Mesenchymal stem cell (in vitro differentiated cells and primary cell): ENCODE results near the gene TMEM231.

ENCODE experiments used
- DNase-seq: peaks from one replicate; pipeline ENCODE4 v3.0.0-alpha.2; 2013
- H2AFZ ChIP-seq: one replicate; pipeline ENCODE4 v1.6.1; 2013; ENCODE audit warnings: low read depth, mild to moderate bottlenecking, control low read depth, inconsistent platforms, low read length, moderate library complexity
- H2AK5ac ChIP-seq: 2 replicates; pipeline ENCODE4 v1.6.1; 2013; ENCODE audit warnings: low read length, moderate library complexity, mild to moderate bottlenecking, inconsistent platforms; ENCODE audit not compliant: severe bottlenecking
- H2BK120ac ChIP-seq: one replicate; pipeline ENCODE4 v1.6.1; 2013; ENCODE audit warnings: low read depth, mild to moderate bottlenecking, inconsistent platforms, low read length, moderate library complexity
- H2BK12ac ChIP-seq, 2 experiments: one replicate each; pipeline ENCODE4 v1.6.1; 2013; ENCODE audit warnings: inconsistent platforms in 2 of 2, low read length in 2 of 2, mild to moderate bottlenecking in 2 of 2, moderate library complexity in 2 of 2, control low read depth in 1 of 2
- H2BK15ac ChIP-seq: one replicate; pipeline ENCODE4 v1.6.1; 2013; ENCODE audit warnings: mild to moderate bottlenecking, low read depth, inconsistent platforms; ENCODE audit not compliant: poor library complexity, severe bottlenecking
- H2BK5ac ChIP-seq: 2 replicates; pipeline ENCODE4 v1.6.1; 2013; ENCODE audit warnings: low read depth, mild to moderate bottlenecking, low read length, control low read depth, inconsistent platforms; ENCODE audit not compliant: poor library complexity, severe bottlenecking
- H3K14ac ChIP-seq, 2 experiments: one replicate each; pipeline ENCODE4 v1.6.1; 2013; ENCODE audit warnings: inconsistent platforms in 2 of 2, low read length in 2 of 2, control low read depth in 1 of 2, mild to moderate bottlenecking in 1 of 2, moderate library complexity in 1 of 2
- H3K18ac ChIP-seq, 2 experiments: one replicate each; pipeline ENCODE4 v1.6.1; 2013; ENCODE audit warnings: inconsistent platforms in 2 of 2, low read length in 2 of 2, control low read depth in 1 of 2, low read depth in 1 of 2, mild to moderate bottlenecking in 1 of 2
- H3K23ac ChIP-seq, 2 experiments: one replicate each; pipeline ENCODE4 v1.6.1; 2013; ENCODE audit warnings: inconsistent platforms in 2 of 2, low read length in 2 of 2, mild to moderate bottlenecking in 2 of 2, moderate library complexity in 2 of 2, control low read depth in 1 of 2
- H3K27ac ChIP-seq: 2 replicates; pipeline ENCODE4 v1.5.1; 2013; ENCODE audit warnings: mild to moderate bottlenecking, moderate library complexity, low read length, control low read depth, inconsistent platforms; ENCODE audit not compliant: poor library complexity, severe bottlenecking
- H3K27me3 ChIP-seq, 2 experiments: 2 replicates each; pipeline versions ENCODE4 v1.6.1 to v1.7.0; 2013; ENCODE audit warnings: low read length in 2 of 2, mild to moderate bottlenecking in 2 of 2, moderate library complexity in 2 of 2, control low read depth in 1 of 2, inconsistent platforms in 1 of 2; ENCODE audit not compliant: control insufficient read depth in 1 of 2, insufficient read depth in 1 of 2
- H3K36me3 ChIP-seq, 2 experiments: 2 replicates each; pipeline versions ENCODE4 v1.6.1 to v1.7.0; 2013; ENCODE audit warnings: low read length in 2 of 2, control low read depth in 1 of 2, inconsistent platforms in 1 of 2, low read depth in 1 of 2, mild to moderate bottlenecking in 1 of 2; ENCODE audit not compliant: insufficient read depth in 2 of 2, control insufficient read depth in 1 of 2
- H3K4ac ChIP-seq, 2 experiments: one replicate each; pipeline ENCODE4 v1.6.1; 2013; ENCODE audit warnings: inconsistent platforms in 2 of 2, low read length in 2 of 2, mild to moderate bottlenecking in 2 of 2, moderate library complexity in 2 of 2, control low read depth in 1 of 2, low read depth in 1 of 2
- H3K4me1 ChIP-seq: 2 replicates; pipeline ENCODE4 v1.6.1; 2013; ENCODE audit warnings: low read depth, low read length, control low read depth; ENCODE audit not compliant: control insufficient read depth, insufficient read depth
- H3K4me2 ChIP-seq: 2 replicates; pipeline ENCODE4 v1.6.1; 2013; ENCODE audit warnings: low read length, mild to moderate bottlenecking, inconsistent platforms; ENCODE audit not compliant: poor library complexity, severe bottlenecking
- H3K4me3 ChIP-seq, 2 experiments: 2 replicates each; pipeline versions ENCODE4 v1.5.1 to v1.7.0; 2013; ENCODE audit warnings: low read length in 2 of 2, mild to moderate bottlenecking in 2 of 2, control low read depth in 1 of 2, low read depth in 1 of 2; ENCODE audit not compliant: insufficient read depth in 1 of 2
- H3K79me1 ChIP-seq: replicated peaks from 2 replicates; pipeline ENCODE4 v1.6.1; 2013; ENCODE audit warnings: mild to moderate bottlenecking, control low read depth, low read length, inconsistent platforms; ENCODE audit not compliant: poor library complexity, severe bottlenecking
- H3K9ac ChIP-seq: 2 replicates; pipeline ENCODE4 v1.7.0; 2013; ENCODE audit warnings: mild to moderate bottlenecking, low read length, moderate library complexity
- H3K9me3 ChIP-seq: 2 replicates; pipeline ENCODE4 v1.7.0; 2013; ENCODE audit warnings: mild to moderate bottlenecking, low read length; ENCODE audit not compliant: control insufficient read depth
- H4K8ac ChIP-seq: one replicate; pipeline ENCODE4 v1.6.1; 2013; ENCODE audit warnings: inconsistent platforms, mild to moderate bottlenecking, low read length, moderate library complexity
- H4K91ac ChIP-seq: one replicate; pipeline ENCODE4 v1.6.1; 2013; ENCODE audit warnings: mild to moderate bottlenecking, low read length, inconsistent platforms
- WGBS: methylation state at CpG from one replicate; pipeline ENCODE4 v1.1.7; 2013; ENCODE audit warnings: mixed read lengths; 5-methylcytosine and 5-hydroxymethylcytosine counted together

The TMEM231 gene

GRCh38 chr16:75559564-75560372, 3.7 kb upstream of the TMEM231 start:
- Histone ChIP-seq H3K4me2 (no peak overlapping the region), H3K14ac (no peak overlapping the region), H4K91ac (no peak overlapping the region), H3K27ac (no peak overlapping the region), H3K9me3 (no peaks in the 10 kb centered on the region), H3K4me1 (peaks cover 7% of the 10 kb centered on the region), H2AFZ (no peak overlapping the region), H3K23ac (no peak overlapping the region), H4K8ac (no peak overlapping the region), H3K18ac (peak overlapping the region in 1 of 2 experiments; percentile 62), H3K9ac (peak overlapping the region; percentile 59), H3K4ac (peak overlapping the region in 1 of 2 experiments; percentile 28), H2BK120ac (no peak overlapping the region), H2BK5ac (no peak overlapping the region), H3K27me3 (peaks cover 0 to 20% of the 10 kb centered on the region in 2 experiments), H2AK5ac (no peak overlapping the region), H3K79me1 (no peaks in the 10 kb centered on the region), H3K4me3 (peak overlapping the region in 1 of 2 experiments; percentile 53), H2BK15ac (no peak overlapping the region), H2BK12ac (no peak overlapping the region), H3K36me3 (no peaks in the 10 kb centered on the region)
- DNase-seq = peak; percentile 76
- 52% methylated on average over 9 of the region's 10 CpGs for WGBS

- no peaks in the 10 kb centered on the region for H3K79me1 ChIP-seq
- H3K9ac ChIP-seq = no peak overlapping the region
- peaks cover 0 to 20% of the 10 kb centered on the region in 2 experiments for H3K27me3 ChIP-seq
- H3K14ac ChIP-seq = peak overlapping the region in 1 of 2 experiments; percentile 43
- H3K4me3 ChIP-seq = no peak overlapping the region
- H2AFZ ChIP-seq = no peak overlapping the region
- H3K4me2 ChIP-seq = no peak overlapping the region
- H3K23ac ChIP-seq = no peak overlapping the region
- no peak overlapping the region for H4K8ac ChIP-seq
- peaks cover 7% of the 10 kb centered on the region for H3K4me1 ChIP-seq
- peak overlapping the region; percentile 4 for H2BK5ac ChIP-seq
- no peak overlapping the region for H2AK5ac ChIP-seq
- H2BK120ac ChIP-seq = no peak overlapping the region
- H3K18ac ChIP-seq = no peak overlapping the region
- H3K4ac ChIP-seq = no peak overlapping the region
- no peak for DNase-seq
- 87% methylated on average over 2 of the region's 2 CpGs for WGBS
- no peaks in the 10 kb centered on the region for H3K9me3 ChIP-seq
- H4K91ac ChIP-seq = no peak overlapping the region
- H3K27ac ChIP-seq = no peak overlapping the region
- H2BK12ac ChIP-seq = peak overlapping the region; percentile 25 to 54
- no peak overlapping the region for H2BK15ac ChIP-seq
- H3K36me3 ChIP-seq = no peaks in the 10 kb centered on the region
These were observed 2.9 kb upstream of the TMEM231 start for GRCh38 chr16:75558846-75559401.

- H2BK120ac ChIP-seq = peak overlapping the region; percentile 19
- H2BK5ac ChIP-seq = no peak overlapping the region
- peaks cover 0 to 9% of the 10 kb centered on the region in 2 experiments for H3K27me3 ChIP-seq
- peak overlapping the region; percentile 87 for H4K8ac ChIP-seq
- H3K79me1 ChIP-seq = peaks cover 6% of the 10 kb centered on the region
- peak overlapping the region; percentile 12 for H3K27ac ChIP-seq
- peak overlapping the region in 1 of 2 experiments; percentile 54 for H3K18ac ChIP-seq
- H3K14ac ChIP-seq = no peak overlapping the region
- no peak overlapping the region for H2BK12ac ChIP-seq
- no peak overlapping the region for H3K23ac ChIP-seq
- no peak overlapping the region for H2AK5ac ChIP-seq
- H3K9ac ChIP-seq = peak overlapping the region; percentile 93
- H3K4me1 ChIP-seq = peaks cover 7% of the 10 kb centered on the region
- H3K36me3 ChIP-seq = no peaks in the 10 kb centered on the region
- WGBS = 60% methylated on average over 8 of the region's 16 CpGs
- no peak overlapping the region for H4K91ac ChIP-seq
- no peaks in the 10 kb centered on the region for H3K9me3 ChIP-seq
- peak overlapping the region in 1 of 2 experiments; percentile 54 for H3K4ac ChIP-seq
- H3K4me2 ChIP-seq = peak overlapping the region; percentile 77
- no peak overlapping the region for H2BK15ac ChIP-seq
- peak overlapping the region in 1 of 2 experiments; percentile 94 for H3K4me3 ChIP-seq
- DNase-seq = no peak
- no peak overlapping the region for H2AFZ ChIP-seq
These were observed 439 bp upstream of the TMEM231 start for GRCh38 chr16:75556431-75556950.

GRCh38 chr16:75555213-75555706, 792 bp downstream of the TMEM231 start:
- Histone ChIP-seq H2AFZ (peak overlapping the region; percentile 83), H3K4me2 (peak overlapping the region; percentile 77), H3K18ac (peak overlapping the region; percentile 0 to 9), H2BK15ac (no peak overlapping the region), H3K9me3 (no peaks in the 10 kb centered on the region), H3K9ac (peak overlapping the region; percentile 93), H2BK12ac (no peak overlapping the region), H3K27me3 (peaks cover 0 to 9% of the 10 kb centered on the region in 2 experiments), H3K36me3 (no peaks in the 10 kb centered on the region), H3K27ac (no peak overlapping the region), H2BK5ac (no peak overlapping the region), H2BK120ac (no peak overlapping the region), H3K79me1 (peaks cover 6% of the 10 kb centered on the region), H2AK5ac (no peak overlapping the region), H4K91ac (no peak overlapping the region), H3K14ac (no peak overlapping the region), H3K4me3 (peak overlapping the region; percentile 77 to 94), H3K23ac (no peak overlapping the region), H4K8ac (peak overlapping the region; percentile 45), H3K4ac (no peak overlapping the region), H3K4me1 (peaks cover 7% of the 10 kb centered on the region)
- WGBS = 1% methylated on average over 26 of the region's 26 CpGs
- peak; percentile 93 for DNase-seq
